Tibial nerve (tissue), 4 donors: Measurements from ENCODE around the gene ZNF557.

Experiments used
- CTCF ChIP-seq, 5 experiments: fragments of 200-600 bp in 3 of 5; fragments of 450-650 bp in 2 of 5; sonication (generic) in 3 of 5; IDR thresholded peaks; one replicate each; pipeline ENCODE4 v1.5.1; 2016 to 2019; ENCODE audit warnings: antibody characterized with exemption in 5 of 5, mild to moderate bottlenecking in 3 of 5, moderate library complexity in 2 of 5
- EP300 ChIP-seq, 2 donors: sonication (generic); formaldehyde crosslinking; IDR thresholded peaks; one replicate each; pipeline ENCODE4 v1.6.1; 2017; ENCODE audit warnings: antibody characterized with exemption in 2 of 2, mild to moderate bottlenecking in 1 of 2
- POLR2A ChIP-seq, 2 donors: fragments of 450-650 bp; IDR thresholded peaks; one replicate each; pipeline ENCODE4 v1.6.1; 2017; ENCODE audit warnings: antibody characterized with exemption in 2 of 2, mild to moderate bottlenecking in 2 of 2, moderate library complexity in 2 of 2

GRCh38 chr19:7098096-7098495 lies 28.6 kb downstream of the ZNF557 start:
- TF ChIP-seq CTCF (IDR thresholded peaks at IDR 0.05) = no peak
- no peak for TF ChIP-seq EP300 (IDR thresholded peaks at IDR 0.05)
- no peak for TF ChIP-seq POLR2A (IDR thresholded peaks at IDR 0.05)
